GM21619 (cell line): ENCODE measurements around the gene UBQLNL.
A peak's percentile ranks its signal among the peaks of the same experiment; 100 is the strongest.

Experiments
- ATAC-seq: cut with Tn5 transposase; IDR thresholded peaks from one replicate; pipeline ENCODE4 v1.9.1; 2021; ENCODE audit not compliant: unreplicated experiment

Gene UBQLNL, protein sequence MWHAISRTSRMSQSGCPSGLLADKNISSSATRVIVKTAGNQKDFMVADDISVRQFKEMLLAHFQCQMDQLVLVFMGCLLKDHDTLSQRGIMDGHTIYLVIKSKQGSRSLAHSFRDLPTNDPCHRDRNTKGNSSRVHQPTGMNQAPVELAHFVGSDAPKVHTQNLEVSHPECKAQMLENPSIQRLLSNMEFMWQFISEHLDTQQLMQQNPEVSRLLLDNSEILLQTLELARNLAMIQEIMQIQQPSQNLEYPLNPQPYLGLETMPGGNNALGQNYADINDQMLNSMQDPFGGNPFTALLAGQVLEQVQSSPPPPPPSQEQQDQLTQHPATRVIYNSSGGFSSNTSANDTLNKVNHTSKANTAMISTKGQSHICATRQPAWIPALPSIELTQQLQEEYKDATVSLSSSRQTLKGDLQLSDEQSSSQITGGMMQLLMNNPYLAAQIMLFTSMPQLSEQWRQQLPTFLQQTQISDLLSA

DNA sequence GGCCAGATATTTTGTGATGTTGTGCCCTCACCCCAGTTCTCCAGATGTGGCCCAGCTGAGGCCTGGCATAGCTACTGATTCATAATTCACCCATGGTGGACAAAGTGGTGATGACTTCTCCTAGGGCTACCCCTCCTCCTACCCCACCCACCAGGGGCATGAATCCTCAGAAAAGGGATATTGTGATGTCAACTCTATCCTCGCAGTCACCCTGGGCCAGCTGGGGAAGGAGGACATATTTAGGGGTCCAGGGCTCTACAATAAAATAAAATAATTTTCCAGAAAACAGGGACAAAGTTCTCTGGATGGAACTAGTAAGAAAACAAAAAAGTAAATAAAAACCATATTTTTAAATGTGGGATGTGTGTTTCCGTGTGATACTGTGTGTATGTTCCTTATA is at the start of gene UBQLNL:
TSS of gene UBQLNL (minus strand) at position 101 of the 400 bp plus-strand sequence. CDS start 258 bp downstream, outside the sequence.
- no peak for ATAC-seq

DNA sequence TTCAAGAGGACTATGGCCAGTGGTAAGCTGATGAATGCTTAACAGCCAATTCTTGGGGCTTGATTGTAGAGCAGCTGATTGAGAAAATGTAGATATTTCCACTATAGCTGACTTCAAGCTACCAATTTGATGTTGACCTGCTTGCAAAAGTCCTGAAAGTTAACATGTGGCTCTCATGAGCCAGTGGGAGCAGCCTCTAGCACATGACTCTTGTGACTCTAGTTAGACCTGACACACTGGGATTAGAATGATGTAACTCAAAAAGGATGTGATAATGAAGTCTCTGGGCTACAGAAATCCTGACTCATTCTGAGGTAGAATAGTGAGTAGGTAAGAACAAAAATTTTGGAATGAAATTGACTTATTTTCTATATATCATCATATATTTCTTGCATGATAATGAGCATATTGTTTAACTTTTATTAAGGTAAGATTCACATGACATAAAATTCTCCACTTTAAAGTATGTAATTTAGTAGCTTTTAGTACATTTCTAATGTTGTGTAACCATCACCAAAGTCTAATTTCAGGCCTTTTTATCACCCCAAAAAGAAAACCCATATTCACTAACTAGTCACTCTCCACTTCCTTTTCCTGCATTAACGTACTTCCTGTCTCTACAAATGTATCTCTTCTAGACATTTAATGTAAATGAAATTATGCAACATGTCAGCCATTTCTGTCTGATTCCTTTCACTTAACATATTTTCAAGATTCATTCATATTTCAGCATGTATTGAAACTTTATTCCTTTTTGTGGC is 47.9 kb upstream of the UBQLNL start:
- ATAC-seq: no peak

- ATAC-seq: no peak
These were observed 41.3 kb upstream of the UBQLNL start for GRCh38 chr11:5557751-5558150.

GRCh38 chr11:5556596-5557188 is 40.2 kb upstream of the UBQLNL start:
- no peak for ATAC-seq

DNA sequence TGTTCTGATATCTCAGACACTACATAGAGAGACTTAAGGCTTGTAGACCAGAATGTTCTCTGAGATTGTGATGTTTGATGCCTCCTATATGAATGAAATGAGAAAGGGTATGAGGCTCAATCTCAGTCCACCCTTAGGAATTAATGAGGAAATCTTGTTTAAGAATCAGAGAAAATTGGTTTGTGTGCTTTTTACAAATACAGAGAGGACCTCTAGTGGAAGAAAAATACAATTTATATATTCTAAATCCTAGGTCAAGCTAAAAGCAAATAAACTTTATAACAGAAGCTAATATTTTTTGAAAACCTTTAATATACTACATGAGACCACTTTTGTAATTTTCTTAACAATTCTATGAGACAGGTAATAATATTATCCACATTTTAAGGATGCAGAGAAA is 36.8 kb upstream of the UBQLNL start:
- ATAC-seq: no peak

- ATAC-seq: peak; percentile 65
These were observed 34.1 kb upstream of the UBQLNL start for GRCh38 chr11:5550440-5551095.

GRCh38 chr11:5548440-5548839 is 31.9 kb upstream of the UBQLNL start, which contains the start of gene OR52H1:
Gene OR52H1, minus strand, starts transcription at chr11:5548540. Its CDS starts 3,035 bp downstream, at chr11:5545505.
- ATAC-seq: no peak

DNA sequence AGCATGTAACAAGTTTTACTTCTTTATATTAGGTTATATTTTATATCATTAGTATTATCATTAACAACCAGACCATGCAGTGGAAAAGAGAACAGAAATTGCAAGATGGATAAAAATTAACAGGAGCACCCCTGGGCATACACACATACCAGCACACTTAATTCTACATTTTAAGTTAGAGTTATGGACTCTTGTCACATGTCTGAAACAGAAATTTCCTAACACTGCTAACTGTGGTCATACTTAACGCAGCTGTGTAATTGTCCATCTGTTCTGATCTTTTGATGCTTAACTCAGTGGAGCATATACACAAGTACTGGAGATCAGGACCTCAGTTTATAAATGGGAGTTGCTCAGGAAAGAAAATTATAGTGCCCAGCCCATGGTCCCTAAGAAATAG is 31.5 kb upstream of the UBQLNL start:
- peak; percentile 76 for ATAC-seq

GRCh38 chr11:5546457-5546856 is 30.0 kb upstream of the UBQLNL start:
- ATAC-seq: no peak

GRCh38 chr11:5541427-5541826 is 24.9 kb upstream of the UBQLNL start:
- no peak for ATAC-seq

GRCh38 chr11:5536482-5536881 is 20.0 kb upstream of the UBQLNL start:
- ATAC-seq: no peak

GRCh38 chr11:5534046-5534445 is 17.5 kb upstream of the UBQLNL start:
- no peak for ATAC-seq

DNA sequence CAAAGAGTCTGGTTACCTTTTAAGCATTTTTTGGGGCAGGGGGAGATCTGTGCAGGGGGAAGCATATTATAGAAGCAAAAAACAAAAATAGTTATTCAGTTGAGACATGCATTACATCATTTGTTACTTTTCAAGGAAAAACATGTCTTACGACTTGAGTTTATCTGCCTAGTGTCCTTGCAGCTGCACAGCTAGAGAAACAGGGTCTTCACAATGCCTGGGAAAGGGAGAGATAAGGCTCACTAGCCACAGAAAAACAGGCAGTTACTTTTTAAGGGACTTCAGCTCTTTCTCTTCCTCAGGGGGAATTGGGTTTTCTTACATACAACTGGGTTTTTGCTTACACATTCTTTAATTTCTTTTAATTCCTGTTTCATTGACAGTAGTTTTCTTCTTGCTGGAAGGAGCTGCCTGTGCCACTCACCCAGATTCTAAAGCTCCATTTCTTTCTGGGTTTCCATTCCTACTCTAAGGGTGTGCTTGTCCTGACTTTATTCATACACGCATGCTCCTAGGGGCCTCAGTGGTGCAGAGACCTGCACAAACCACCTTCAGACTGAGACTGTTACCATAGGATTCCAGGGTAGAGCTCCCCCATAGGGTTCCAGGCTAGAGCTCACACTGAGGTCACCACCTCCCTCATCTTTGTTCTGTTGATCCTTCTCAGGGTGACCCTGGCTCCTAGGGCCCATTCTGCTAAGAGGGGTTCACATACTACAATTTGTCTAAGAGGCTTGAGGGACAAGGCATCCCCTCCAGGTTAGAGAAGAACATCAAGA is 14.7 kb upstream of the UBQLNL start:
- ATAC-seq: no peak

DNA sequence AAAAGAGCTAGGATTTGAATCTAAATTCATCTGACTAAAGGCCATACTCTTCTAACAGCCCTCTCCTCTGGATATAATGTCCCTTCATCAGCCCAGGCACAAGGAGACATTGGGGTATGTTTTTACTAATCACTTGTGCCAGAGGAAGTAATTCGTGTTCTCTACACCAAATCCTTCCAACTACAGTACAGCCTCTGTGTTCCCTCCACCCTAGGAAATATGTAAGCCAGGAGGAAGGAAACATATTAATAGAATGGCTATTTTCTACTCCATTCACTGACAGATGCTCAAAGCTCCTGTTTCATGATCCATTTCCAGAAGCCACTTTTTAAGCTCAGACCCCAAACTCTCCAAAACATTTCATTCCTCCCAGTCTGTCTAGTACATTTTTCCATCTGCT is 12.0 kb upstream of the UBQLNL start:
- ATAC-seq: no peak

DNA sequence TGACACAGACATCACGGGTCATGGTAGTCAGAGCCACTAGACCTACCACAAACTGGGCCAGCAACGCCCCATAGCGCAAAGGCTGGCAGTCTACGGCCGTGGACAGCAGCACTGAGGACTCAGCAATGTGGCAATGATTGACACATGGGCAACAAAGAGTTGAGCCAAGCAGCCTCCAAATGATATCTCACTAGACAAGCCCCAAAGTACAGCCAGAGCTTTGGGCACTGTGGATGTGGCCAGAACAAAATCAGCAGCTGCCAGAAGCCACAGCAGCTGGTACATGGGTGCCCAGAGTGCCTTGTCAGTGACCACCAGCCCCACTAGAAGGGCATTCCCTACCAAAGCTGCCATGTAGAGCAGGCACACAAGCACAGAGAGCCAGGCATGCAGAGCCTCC is 11.2 kb upstream of the UBQLNL start:
- no peak for ATAC-seq

GRCh38 chr11:5524756-5525155 is 8.3 kb upstream of the UBQLNL start:
- ATAC-seq: no peak

GRCh38 chr11:5522308-5522707 is 5.8 kb upstream of the UBQLNL start:
- ATAC-seq: no peak

GRCh38 chr11:5521540-5521939 is 5.0 kb upstream of the UBQLNL start:
- ATAC-seq: no peak

- no peak for ATAC-seq
These were observed 1.7 kb downstream of the UBQLNL start for GRCh38 chr11:5514841-5515240.

DNA sequence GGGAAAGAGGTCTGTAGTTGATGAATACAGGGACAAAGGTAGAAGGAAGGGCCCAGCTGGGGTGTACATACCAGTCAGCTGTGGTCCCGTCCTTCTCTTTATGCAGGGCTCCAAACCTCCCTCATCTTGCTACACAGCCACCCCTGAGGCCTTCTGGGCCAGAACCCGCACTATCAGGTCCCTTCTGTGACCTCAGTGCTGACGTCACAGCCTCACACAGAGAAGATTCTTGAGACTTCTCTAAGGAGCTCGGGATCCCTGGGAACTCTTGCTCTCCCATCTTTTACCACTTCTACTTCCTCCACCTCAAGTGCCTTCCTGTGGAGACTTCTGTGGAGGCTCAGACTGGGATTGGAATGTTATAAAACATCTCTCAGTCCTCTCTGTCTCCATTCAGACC is 6.7 kb downstream of the UBQLNL start, which contains the start of gene UBQLN3:
TSS of gene UBQLN3 (minus strand) at position 155 of the 400 bp plus-strand sequence. CDS start 399 bp downstream, outside the sequence.
- ATAC-seq: no peak
